GM19468 (cell line): ENCODE results near the gene SLC9B1.

ENCODE experiments used
- ATAC-seq: cut with Tn5 transposase; IDR thresholded peaks from one replicate; pipeline ENCODE4 v1.9.1; 2021; ENCODE audit warnings: mild to moderate bottlenecking, moderate library complexity, moderate number of reproducible peaks; ENCODE audit not compliant: unreplicated experiment; ENCODE audit errors: extremely low read depth

SLC9B1 gene, protein sequence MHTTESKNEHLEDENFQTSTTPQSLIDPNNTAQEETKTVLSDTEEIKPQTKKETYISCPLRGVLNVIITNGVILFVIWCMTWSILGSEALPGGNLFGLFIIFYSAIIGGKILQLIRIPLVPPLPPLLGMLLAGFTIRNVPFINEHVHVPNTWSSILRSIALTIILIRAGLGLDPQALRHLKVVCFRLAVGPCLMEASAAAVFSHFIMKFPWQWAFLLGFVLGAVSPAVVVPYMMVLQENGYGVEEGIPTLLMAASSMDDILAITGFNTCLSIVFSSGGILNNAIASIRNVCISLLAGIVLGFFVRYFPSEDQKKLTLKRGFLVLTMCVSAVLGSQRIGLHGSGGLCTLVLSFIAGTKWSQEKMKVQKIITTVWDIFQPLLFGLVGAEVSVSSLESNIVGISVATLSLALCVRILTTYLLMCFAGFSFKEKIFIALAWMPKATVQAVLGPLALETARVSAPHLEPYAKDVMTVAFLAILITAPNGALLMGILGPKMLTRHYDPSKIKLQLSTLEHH

GRCh38 chr4:103019308-103020124 is at the start of gene SLC9B1:
Gene SLC9B1, minus strand, starts transcription at chr4:103019705. Its CDS starts 27,994 bp downstream, at chr4:102991711.
- ATAC-seq = peak; percentile 95

- no peak for ATAC-seq
Measured at GRCh38 chr4:103067841-103068547, 48.5 kb upstream of the SLC9B1 start.

GRCh38 chr4:103060453-103061148 is 41.1 kb upstream of the SLC9B1 start:
- no peak for ATAC-seq

DNA sequence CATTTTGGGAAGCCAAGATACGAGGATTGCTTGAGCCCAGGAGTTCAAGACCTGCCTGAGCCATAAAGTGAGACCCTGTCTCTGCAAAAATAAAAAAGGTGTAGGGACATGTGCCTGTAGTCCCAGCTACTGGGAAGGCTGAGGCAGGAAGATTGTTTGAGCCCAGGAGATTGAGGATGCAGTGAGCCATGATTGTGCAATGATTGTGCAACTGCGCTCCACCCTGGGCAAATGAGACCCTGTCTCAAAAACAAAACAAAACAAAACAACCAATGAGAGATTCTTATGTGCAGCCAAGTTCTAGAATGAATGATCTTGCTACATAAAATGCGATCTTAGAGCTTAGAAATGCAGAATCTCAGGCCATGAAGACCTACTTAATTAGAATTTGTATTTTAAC is 34.5 kb upstream of the SLC9B1 start:
- ATAC-seq = no peak

GRCh38 chr4:103052779-103053178 is 33.3 kb upstream of the SLC9B1 start:
- no peak for ATAC-seq

DNA sequence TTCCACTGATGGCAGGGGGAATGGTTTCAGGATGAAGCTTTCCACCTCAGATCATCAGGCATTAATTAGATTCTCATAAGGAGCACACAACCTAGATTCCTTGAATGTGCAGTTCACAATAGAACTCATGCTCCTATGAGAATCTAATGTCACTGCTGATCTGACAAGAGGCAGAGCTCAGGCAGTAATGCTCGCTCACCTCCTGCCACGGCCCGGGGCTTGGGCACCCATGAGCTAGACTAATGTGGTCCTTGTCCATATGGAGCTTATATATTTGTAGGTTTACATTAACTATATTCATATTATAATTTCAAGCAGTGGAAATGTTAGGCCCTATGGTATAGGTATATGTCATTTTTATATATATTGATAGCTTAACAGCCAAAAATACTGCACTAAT is 32.6 kb upstream of the SLC9B1 start:
- ATAC-seq = no peak

GRCh38 chr4:103050736-103051436 is 31.4 kb upstream of the SLC9B1 start:
- no peak for ATAC-seq

DNA sequence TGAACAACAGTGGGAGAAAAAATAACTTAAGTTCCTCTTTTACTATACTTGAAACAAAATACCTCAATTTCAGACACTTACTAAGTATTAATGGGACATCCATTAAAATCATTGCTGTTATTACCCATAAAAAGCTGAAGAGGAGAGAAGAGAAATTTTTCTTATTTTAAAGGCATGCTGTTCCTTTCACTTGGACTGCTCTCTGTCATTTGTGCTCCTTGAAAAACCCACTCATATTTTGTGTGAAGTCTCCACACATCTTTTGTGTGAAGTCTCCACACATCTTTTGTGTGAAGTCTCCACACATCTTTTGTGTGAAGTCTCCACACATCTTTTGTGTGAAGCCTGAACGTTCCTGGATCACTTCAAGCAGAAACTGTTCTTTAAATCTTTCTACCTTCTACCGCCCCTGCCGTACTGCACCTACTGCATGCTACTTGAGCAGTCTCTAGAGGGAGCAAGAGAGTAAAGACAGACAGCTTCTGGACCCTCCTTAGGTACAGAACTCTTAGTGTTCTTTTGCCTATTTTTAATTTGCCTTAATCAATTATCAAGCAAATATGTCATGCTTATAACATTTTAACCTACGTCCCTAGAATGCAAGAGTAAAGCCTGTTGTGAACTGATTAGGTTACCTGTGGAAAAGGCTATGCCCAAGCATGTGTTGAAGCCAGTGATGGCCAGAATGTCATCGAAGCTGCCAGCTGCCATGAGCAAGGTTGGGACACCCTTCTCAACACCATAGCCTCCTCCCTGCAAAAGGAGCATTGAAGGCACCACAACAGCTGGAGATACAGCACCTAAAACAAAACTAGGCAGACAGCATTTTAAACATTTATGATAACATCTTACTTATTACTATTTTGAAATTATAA is 27.1 kb upstream of the SLC9B1 start:
- peak; percentile 80 for ATAC-seq

DNA sequence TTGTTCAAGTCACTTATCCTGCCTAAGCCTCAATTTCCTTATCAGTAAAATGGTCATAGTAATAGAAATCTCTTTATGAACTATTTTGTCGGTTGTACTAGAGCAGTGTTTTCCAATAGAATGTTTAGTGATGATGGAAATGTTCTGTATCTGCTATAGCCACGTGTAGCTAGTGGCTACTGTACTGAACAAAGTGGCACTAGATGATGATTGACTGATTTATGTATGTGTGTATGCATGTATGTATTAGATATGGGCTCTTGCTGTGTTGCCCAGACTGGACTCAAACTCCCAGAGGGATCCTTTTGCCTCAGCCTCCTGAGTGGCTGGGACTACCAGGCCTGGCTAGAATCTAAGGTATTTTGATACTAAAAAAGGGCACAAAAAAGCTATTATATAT is 24.7 kb upstream of the SLC9B1 start:
- ATAC-seq = no peak

DNA sequence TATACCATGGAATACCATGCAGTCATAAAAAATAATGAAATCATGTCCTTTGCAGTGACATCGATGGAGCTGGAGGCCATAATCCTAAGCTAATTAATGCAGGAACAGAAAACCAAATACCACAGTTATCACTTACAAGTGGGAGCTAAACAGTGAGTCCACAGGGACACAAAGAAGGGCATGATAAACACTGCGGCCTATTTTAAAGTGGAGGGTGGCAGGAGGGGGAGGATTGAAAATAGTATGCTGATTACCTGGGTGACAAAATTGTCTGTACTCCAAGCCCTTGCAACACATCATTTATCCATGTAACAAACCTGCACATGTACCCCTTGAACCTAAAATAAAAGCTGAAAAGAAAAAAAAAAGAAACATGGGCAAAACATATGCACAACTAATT is 16.7 kb upstream of the SLC9B1 start:
- ATAC-seq = no peak

DNA sequence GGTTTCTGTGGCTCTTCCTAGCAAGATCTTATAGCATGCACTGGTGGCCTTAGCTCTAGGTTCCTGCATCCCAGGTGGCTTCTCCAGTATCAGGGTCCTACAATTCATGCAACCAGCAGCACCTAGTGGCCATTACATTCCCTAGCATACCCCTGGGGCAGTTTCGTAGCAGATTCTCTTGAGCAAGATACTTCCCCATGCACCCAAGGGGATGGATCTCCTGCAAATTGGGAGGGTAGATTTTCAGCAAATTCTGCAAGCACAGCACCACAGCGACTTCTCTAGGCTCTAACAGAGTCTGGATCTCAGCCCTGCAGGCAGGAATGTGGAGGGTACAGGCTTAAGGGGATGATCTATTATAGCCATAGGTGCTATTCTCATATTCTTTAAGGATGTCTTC is 13.1 kb upstream of the SLC9B1 start:
- no peak for ATAC-seq

- ATAC-seq = no peak
Measured at GRCh38 chr4:103030791-103031190, 11.3 kb upstream of the SLC9B1 start.

DNA sequence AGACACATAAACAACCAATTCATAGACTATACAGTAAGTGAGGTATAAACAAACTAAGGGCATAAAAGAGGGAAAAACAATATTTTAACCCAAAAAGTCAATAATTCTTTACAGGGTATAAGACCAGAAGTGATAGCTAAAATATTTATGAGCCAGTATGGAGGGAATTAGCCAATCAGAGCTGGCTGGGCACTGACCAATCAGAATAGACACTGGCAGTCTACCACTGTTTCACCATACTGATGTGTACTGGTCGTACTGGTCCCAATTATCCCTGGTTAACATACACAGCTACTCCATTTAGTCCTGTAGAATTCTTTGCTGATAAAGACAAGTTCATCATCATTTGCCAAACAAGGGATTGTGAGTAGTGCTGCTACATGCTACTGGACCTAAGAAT is 9.8 kb upstream of the SLC9B1 start:
- no peak for ATAC-seq

- no peak for ATAC-seq
Measured at GRCh38 chr4:103026868-103027267, 7.4 kb upstream of the SLC9B1 start.

GRCh38 chr4:103024996-103025395 is 5.5 kb upstream of the SLC9B1 start:
- ATAC-seq = no peak

- no peak for ATAC-seq
Measured at GRCh38 chr4:103021120-103021519, 1.6 kb upstream of the SLC9B1 start.

- ATAC-seq = no peak
Measured at GRCh38 chr4:103018391-103019307, 856 bp downstream of the SLC9B1 start.
